Measurements from ENCODE around the gene AURKAIP1. TPM values are rescaled to one million over a fixed set of nuclear protein-coding genes. Genes with fewer than 3 reads are reported as not detected.

AURKAIP1 gene
- total RNA-seq, 1 donor from 2014 or later = 145 TPM

Other genes with a start within 250 kb of the AURKAIP1 start
- not detected in 2 replicates for gene TTLL10, start 201.3 kb downstream of the AURKAIP1 start, total RNA-seq
- 0.58 TPM in 1 of 2 replicates, not detected in the other for gene TNFRSF18, start 168.6 kb downstream of the AURKAIP1 start, total RNA-seq
- 5.6 and 58.5 TPM in 2 replicates for gene TNFRSF4, start 161.1 kb downstream of the AURKAIP1 start, total RNA-seq
- gene SDF4, start 143.2 kb downstream of the AURKAIP1 start, total RNA-seq = 272 and 308 TPM in 2 replicates
- 47.9 and 63.4 TPM in 2 replicates for gene B3GALT6, start 143.0 kb downstream of the AURKAIP1 start, total RNA-seq
- gene C1QTNF12, start 128.5 kb downstream of the AURKAIP1 start, total RNA-seq = 0.76 and 1.7 TPM in 2 replicates
- gene UBE2J2, start 101.4 kb downstream of the AURKAIP1 start, total RNA-seq = 44.4 and 80.3 TPM in 2 replicates
- gene SCNN1D, start 94.8 kb downstream of the AURKAIP1 start, total RNA-seq = 0.34 and 1.4 TPM in 2 replicates
- gene ACAP3, start 67.3 kb downstream of the AURKAIP1 start, total RNA-seq = 33.6 and 62.4 TPM in 2 replicates
- gene PUSL1, start 66.6 kb downstream of the AURKAIP1 start, total RNA-seq = 32.1 and 36.2 TPM in 2 replicates
- 104 and 110 TPM in 2 replicates for gene INTS11, start 50.5 kb downstream of the AURKAIP1 start, total RNA-seq
- 46.5 and 56.5 TPM in 2 replicates for gene CPTP, start 50.4 kb downstream of the AURKAIP1 start, total RNA-seq
- 0.35 TPM in 1 of 2 replicates, not detected in the other for gene TAS1R3, start 43.9 kb downstream of the AURKAIP1 start, total RNA-seq
- gene DVL1, start 25.8 kb downstream of the AURKAIP1 start, total RNA-seq = 56.5 and 56.9 TPM in 2 replicates
- 25.8 and 39.1 TPM in 2 replicates for gene MXRA8, start 16.7 kb downstream of the AURKAIP1 start, total RNA-seq
- 111 and 189 TPM in 2 replicates for gene CCNL2, start 24.1 kb upstream of the AURKAIP1 start, total RNA-seq
- gene MRPL20, start 32.1 kb upstream of the AURKAIP1 start, total RNA-seq = 125 and 128 TPM in 2 replicates
- 0.34 TPM in 1 of 2 replicates, not detected in the other for gene ANKRD65, start 46.1 kb upstream of the AURKAIP1 start, total RNA-seq
- 21.4 and 34.8 TPM in 2 replicates for gene VWA1, start 60.5 kb upstream of the AURKAIP1 start, total RNA-seq
- not detected in 2 replicates for gene ATAD3C, start 74.5 kb upstream of the AURKAIP1 start, total RNA-seq
- 22.6 and 37.5 TPM in 2 replicates for gene ATAD3B, start 96.6 kb upstream of the AURKAIP1 start, total RNA-seq
- 48.3 and 54.5 TPM in 2 replicates for gene ATAD3A, start 137.0 kb upstream of the AURKAIP1 start, total RNA-seq
- gene TMEM240, start 165.4 kb upstream of the AURKAIP1 start, total RNA-seq = 1.7 and 3.4 TPM in 2 replicates
- 106 and 136 TPM in 2 replicates for gene SSU72, start 199.7 kb upstream of the AURKAIP1 start, total RNA-seq
- gene FNDC10, start 224.9 kb upstream of the AURKAIP1 start, total RNA-seq = 5.2 and 9.9 TPM in 2 replicates
- gene MIB2, start 240.3 kb upstream of the AURKAIP1 start, total RNA-seq = 56.8 and 81.2 TPM in 2 replicates

All from glomerular endothelial cell (primary cell).